A549 (cell line): ENCODE data around the gene KAT7.

Experiments
- CTCF ChIP-seq: fragments of >200 bp; sonication (Bioruptor Twin); formaldehyde crosslinking; IDR thresholded peaks from 3 replicates; pipeline ENCODE4 v1.5.1; 2016
- JUN ChIP-seq, 2 experiments: fragments of >200 bp; sonication (Bioruptor Twin); formaldehyde crosslinking; IDR thresholded peaks; 2 replicates in 1 of 2; 3 replicates in 1 of 2; pipeline ENCODE4 v1.6.1; 2016 to 2017

GRCh38 chr17:49872754-49873377 is 84.4 kb downstream of the KAT7 start:
- no peak for TF ChIP-seq CTCF
- TF ChIP-seq JUN (IDR thresholded peaks at IDR 0.05) = no peak
